HCT116 (cell line): ENCODE measurements around the gene MVK. TPM values are rescaled to one million over a fixed set of nuclear protein-coding genes. Genes with fewer than 3 reads are reported as not detected.

Experiments
- ATAC-seq: fragments of 200-7000 bp; cut with Tn5 transposase; 2 replicates; pipeline ENCODE4 v1.9.1; 2020; ENCODE audit warnings: mild to moderate bottlenecking, moderate library complexity
- BruUV-seq: library from RNA; stranded (reverse); fragments of 400-500 nt; replicated peaks from 2 replicates; lab custom pipeline; 2021; lab: Mats Ljungman, UMichigan
- CTCF ChIA-PET: fragments of 300-600 bp; sonication (Branson Sonifier 250); formaldehyde crosslinking; loops from one replicate; lab custom pipeline; 2021; ENCODE audit warnings: antibody characterized with exemption; lab: Charles Lee
- POLR2A ChIA-PET: fragments of 300-600, 350-600 bp; sonication (Branson Sonifier 250); formaldehyde crosslinking; loops from one replicate; lab custom pipeline; 2021; ENCODE audit warnings: antibody characterized with exemption; lab: Charles Lee
- RAD21 ChIA-PET, 2 experiments: fragments of 300-600 bp; sonication (Branson Sonifier 250); formaldehyde crosslinking; loops; one replicate each; lab custom pipeline; 2023; ENCODE audit warnings: low total read pairs in 2 of 2; ENCODE audit not compliant: uncharacterized antibody in 2 of 2, unreplicated experiment in 2 of 2, low non-redundant PET in 1 of 2; lab: Charles Lee
- DNase-seq: peaks from one replicate; pipeline ENCODE4 v3.0.0-alpha.2; 2010; ENCODE audit warnings: low read depth, low spot score
- H2AFZ ChIP-seq: fragments of 200-600 bp; shearing (Covaris generic), sonication (generic); 2 replicates; pipeline ENCODE4 v1.6.1; 2017; ENCODE audit warnings: low read depth, mixed run types, mixed read lengths, antibody characterized with exemption, low read length; ENCODE audit not compliant: poor library complexity, severe bottlenecking
- H3K27ac ChIP-seq: 2 replicates; pipeline ENCODE4 v1.5.1; 2012; ENCODE audit warnings: low read depth, low read length
- H3K27me3 ChIP-seq: fragments of 200-600 bp; sonication (generic); 2 replicates; pipeline ENCODE4 v1.6.1; 2016; ENCODE audit warnings: mixed run types, low read length, mixed read lengths; ENCODE audit not compliant: insufficient read depth
- H3K36me3 ChIP-seq, 2 experiments: fragments of 200-500 bp in 1 of 2; fragments of 200-600 bp in 1 of 2; sonication (Bioruptor generic) in 1 of 2; sonication (generic) in 1 of 2; 2 replicates each; pipeline versions ENCODE4 v1.5.1 to v1.6.1; 2014 to 2016; ENCODE audit warnings: low read length in 2 of 2, inconsistent platforms in 1 of 2, mixed read lengths in 1 of 2, mixed run types in 1 of 2; ENCODE audit not compliant: insufficient read depth in 2 of 2, control insufficient read depth in 1 of 2
- H3K4me1 ChIP-seq, 2 experiments: fragments of 200-600 bp in 1 of 2; sonication (generic) in 1 of 2; 2 replicates each; pipeline versions ENCODE4 v1.5.1 to v1.6.1; 2012 to 2017; ENCODE audit warnings: low read length in 2 of 2, inconsistent platforms in 1 of 2, mild to moderate bottlenecking in 1 of 2, mixed read lengths in 1 of 2, mixed run types in 1 of 2, moderate library complexity in 1 of 2; ENCODE audit not compliant: insufficient read depth in 2 of 2, control insufficient read depth in 1 of 2
- H3K4me2 ChIP-seq: fragments of 200-600 bp; sonication (generic); 2 replicates; pipeline ENCODE4 v1.6.1; 2017; ENCODE audit warnings: mixed run types, low read length, mixed read lengths
- H3K4me3 ChIP-seq, 2 experiments: fragments of 200-600 bp in 1 of 2; sonication (generic) in 1 of 2; replicated peaks in 1 of 2; 2 replicates each; pipeline ENCODE4 v1.5.1; 2011 to 2016; ENCODE audit warnings: low read length in 2 of 2, control low read depth in 1 of 2, low read depth in 1 of 2, mild to moderate bottlenecking in 1 of 2, mixed read lengths in 1 of 2, mixed run types in 1 of 2
- H3K79me2 ChIP-seq: fragments of 200-600 bp; sonication (generic); 2 replicates; pipeline ENCODE4 v1.6.1; 2017; ENCODE audit warnings: mild to moderate bottlenecking, mixed run types, low read length, moderate library complexity, mixed read lengths; ENCODE audit not compliant: insufficient read depth
- H3K9ac ChIP-seq: fragments of 200-600 bp; sonication (generic); 2 replicates; pipeline ENCODE4 v1.6.1; 2016; ENCODE audit warnings: low read length, mixed read lengths
- H3K9me2 ChIP-seq: fragments of 200-600 bp; sonication (generic), shearing (Covaris generic); 2 replicates; pipeline ENCODE4 v1.6.1; 2017; ENCODE audit warnings: mixed run types, mild to moderate bottlenecking, moderate library complexity; ENCODE audit not compliant: insufficient read depth
- H3K9me3 ChIP-seq, 2 experiments: fragments of 200-500 bp in 1 of 2; fragments of 200-600 bp in 1 of 2; sonication (Bioruptor generic) in 1 of 2; sonication (generic) in 1 of 2; 2 replicates each; pipeline ENCODE4 v1.6.1; 2014 to 2017; ENCODE audit warnings: low read length in 2 of 2, mixed read lengths in 2 of 2, inconsistent platforms in 1 of 2, low read depth in 1 of 2, mild to moderate bottlenecking in 1 of 2, mixed run types in 1 of 2, moderate library complexity in 1 of 2; ENCODE audit not compliant: control insufficient read depth in 1 of 2, insufficient read depth in 1 of 2
- H4K20me1 ChIP-seq: fragments of 200-600 bp; sonication (generic), shearing (Covaris generic); 2 replicates; pipeline ENCODE4 v1.6.1; 2017; ENCODE audit warnings: mixed run types, mild to moderate bottlenecking, moderate library complexity; ENCODE audit not compliant: insufficient read depth
- CBX3 ChIP-seq: IDR thresholded peaks from 2 replicates; pipeline ENCODE4 v1.6.1; 2012; ENCODE audit warnings: low read depth
- ELF1 ChIP-seq: IDR thresholded peaks from 2 replicates; pipeline ENCODE4 v1.6.1; 2012; ENCODE audit warnings: low read depth, borderline replicate concordance
- JUND ChIP-seq: IDR thresholded peaks from 2 replicates; pipeline ENCODE4 v1.6.1; 2012
- MAX ChIP-seq: IDR thresholded peaks from 2 replicates; pipeline ENCODE4 v1.6.1; 2012
- REST ChIP-seq: IDR thresholded peaks from 2 replicates; pipeline ENCODE4 v1.6.1; 2012; ENCODE audit warnings: low read depth
- SP1 ChIP-seq: IDR thresholded peaks from 2 replicates; pipeline ENCODE4 v1.6.1; 2012; ENCODE audit warnings: low read depth
- ZBTB33 ChIP-seq: IDR thresholded peaks from 2 replicates; pipeline ENCODE4 v1.6.1; 2011; ENCODE audit warnings: mild to moderate bottlenecking, low read length, moderate library complexity; ENCODE audit not compliant: insufficient replicate concordance; ENCODE audit errors: extremely low read depth
- intact Hi-C: fragments of 100-400 bp; cut with micrococcal nuclease; formaldehyde crosslinking; loops from 2 replicates; pipeline ENCODE4 v1.10.0; 2022
- total RNA-seq: library from RNA; stranded (reverse); gene quantifications from one replicate; pipeline ENCODE4 v1.2.1, GENCODE V29; 2021; ENCODE audit not compliant: unreplicated experiment

MVK gene
- total RNA-seq, 1 experiment from 2014 or later, result 17.3 TPM

- TF ChIP-seq ZBTB33, result no peak
Observed at GRCh38 chr12:109567296-109567695, 6.3 kb upstream of the MVK start (continued).

GRCh38 chr12:109567967-109568366 is 5.6 kb upstream of the MVK start:
- H4K20me1 ChIP-seq, result no peaks in the 10 kb centered on the region
- no peaks in the 10 kb centered on the region for H3K27me3 ChIP-seq
- ATAC-seq (no peak), DNase-seq (no peak)
- H2AFZ ChIP-seq, result no peak overlapping the region
- POLR2A ChIA-PET, result no interaction called here
- RAD21 ChIA-PET, result no interaction called here
- H3K9me3 ChIP-seq, result no peaks in the 10 kb centered on the region
- peaks cover 4 to 8% of the 10 kb centered on the region in 2 experiments; a peak in 3 of 4 replicates for H3K4me1 ChIP-seq
- intact Hi-C loops, result no loop called here
- no peak overlapping the region for H3K4me2 ChIP-seq
- no peaks in the 10 kb centered on the region for H3K36me3 ChIP-seq
- no peak overlapping the region for H3K4me3 ChIP-seq
- TF ChIP-seq REST (no peak), JUND (no peak), MAX (no peak), ELF1 (no peak), SP1 (no peak), CBX3 (no peak), ZBTB33 (no peak)
- H3K9me2 ChIP-seq, result no peaks in the 10 kb centered on the region
- H3K79me2 ChIP-seq, result no peaks in the 10 kb centered on the region
- BruUV-seq, result no TSS peak
- no peak overlapping the region for H3K27ac ChIP-seq
- H3K9ac ChIP-seq, result no peak overlapping the region
- CTCF ChIA-PET, result no interaction called here
